ENCODE results near the gene LSAMP. TPM values are rescaled to one million over a fixed set of nuclear protein-coding genes. Genes with fewer than 3 reads are reported as not detected.
"Not testable (repeated sequence)": the region's sequence is repeated elsewhere in the genome, so short reads cannot be mapped to it uniquely, and the experiment has no call there.

The LSAMP gene
- total RNA-seq, 2 donors from 2014 or later: 1.1 to 5.9 TPM

DNA sequence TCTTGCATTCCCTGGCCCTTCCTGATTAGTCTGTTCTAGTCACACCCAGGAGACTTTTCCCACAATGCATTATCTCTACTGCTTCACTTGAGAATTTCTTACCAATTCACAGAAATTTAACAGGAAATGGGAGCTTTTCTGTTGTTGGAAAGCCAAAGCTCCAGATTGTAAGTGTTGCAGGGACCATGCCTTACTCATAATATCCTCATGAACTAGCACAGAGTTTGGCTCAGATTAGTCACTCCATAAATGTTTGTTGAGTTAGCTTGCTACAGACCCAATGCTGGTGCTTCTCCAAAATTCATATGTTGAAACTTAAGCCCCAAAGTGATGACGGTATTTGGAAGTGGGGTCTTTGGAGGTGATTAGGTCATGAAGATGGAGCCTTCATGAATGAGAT is 589.4 kb downstream of the LSAMP start:
- Histone ChIP-seq H3K4me3 (no peak overlapping the region), H3K4me1 (no peaks in the 10 kb centered on the region), H3K9ac (ENCODE audit: low read depth in 2 of 2, low read length in 2 of 2) (no peak overlapping the region), H3K27me3 (no peaks in the 10 kb centered on the region), H3K27ac (no peak overlapping the region), H3K9me3 (no peaks in the 10 kb centered on the region), H3K36me3 (no peaks in the 10 kb centered on the region)
- intact Hi-C loops (cut with DNase I): no loop called here
- no peak for TF ChIP-seq CTCF (IDR thresholded peaks at IDR 0.05)
- no peak for DNase-seq

GRCh38 chr3:115853104-115853503 is 592.2 kb downstream of the LSAMP start:
- Histone ChIP-seq H3K4me1 (no peaks in the 10 kb centered on the region), H3K27ac (no peak overlapping the region), H3K9me3 (no peaks in the 10 kb centered on the region), H3K9ac (ENCODE audit: low read depth in 2 of 2, low read length in 2 of 2) (no peak overlapping the region), H3K36me3 (no peaks in the 10 kb centered on the region), H3K27me3 (no peaks in the 10 kb centered on the region), H3K4me3 (no peak overlapping the region)
- no peak for TF ChIP-seq CTCF (IDR thresholded peaks at IDR 0.05)
- intact Hi-C loops (cut with DNase I): no loop called here
- DNase-seq: no peak

GRCh38 chr3:115852278-115852677 is 593.0 kb downstream of the LSAMP start:
- no peaks in the 10 kb centered on the region for H3K27me3 ChIP-seq
- no peaks in the 10 kb centered on the region for H3K36me3 ChIP-seq
- H3K9me3 ChIP-seq: no peaks in the 10 kb centered on the region
- no peak overlapping the region for H3K4me3 ChIP-seq
- no peak for DNase-seq
- no peak for TF ChIP-seq CTCF (IDR thresholded peaks at IDR 0.05)
- H3K4me1 ChIP-seq: no peaks in the 10 kb centered on the region
- no peak overlapping the region for H3K9ac ChIP-seq (ENCODE audit: low read depth in 2 of 2, low read length in 2 of 2)
- intact Hi-C loops (cut with DNase I): no loop called here
- no peak overlapping the region for H3K27ac ChIP-seq

GRCh38 chr3:115851571-115851970 is 593.7 kb downstream of the LSAMP start:
- no peak overlapping the region for H3K4me3 ChIP-seq
- H3K9me3 ChIP-seq: no peaks in the 10 kb centered on the region
- no peaks in the 10 kb centered on the region for H3K36me3 ChIP-seq
- H3K27me3 ChIP-seq: no peaks in the 10 kb centered on the region
- DNase-seq: no peak
- intact Hi-C loops (cut with DNase I): no loop called here
- H3K27ac ChIP-seq: no peak overlapping the region
- H3K9ac ChIP-seq (ENCODE audit: low read depth in 2 of 2, low read length in 2 of 2): no peak overlapping the region
- no peak for TF ChIP-seq CTCF (IDR thresholded peaks at IDR 0.05)
- no peaks in the 10 kb centered on the region for H3K4me1 ChIP-seq

DNA sequence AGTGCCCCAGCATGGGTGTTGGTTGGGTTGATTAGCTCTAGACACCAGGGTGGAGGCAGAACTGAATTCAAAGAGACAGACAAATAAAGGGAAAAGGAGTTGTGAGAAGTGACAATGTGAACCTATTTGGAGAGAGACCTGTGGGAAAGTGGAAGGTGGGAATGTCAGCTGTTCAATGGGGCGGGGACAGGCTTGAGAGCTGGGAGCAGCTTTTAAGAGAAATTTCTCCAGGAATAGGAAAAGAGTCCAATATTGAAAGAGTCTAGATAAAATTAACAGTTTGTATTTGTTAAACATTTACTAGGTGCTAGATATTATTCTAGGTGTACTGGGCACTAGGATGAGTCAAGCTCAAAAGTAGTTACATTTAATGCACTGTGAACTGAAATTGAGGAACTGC is 596.6 kb downstream of the LSAMP start:
- H3K27me3 ChIP-seq: no peaks in the 10 kb centered on the region
- no peaks in the 10 kb centered on the region for H3K4me1 ChIP-seq
- H3K9ac ChIP-seq (ENCODE audit: low read depth in 2 of 2, low read length in 2 of 2): no peak overlapping the region
- no peak for TF ChIP-seq CTCF (IDR thresholded peaks at IDR 0.05)
- DNase-seq: no peak
- no peak overlapping the region for H3K27ac ChIP-seq
- no peak overlapping the region for H3K4me3 ChIP-seq
- intact Hi-C loops (cut with DNase I): no loop called here
- H3K9me3 ChIP-seq: no peaks in the 10 kb centered on the region
- no peaks in the 10 kb centered on the region for H3K36me3 ChIP-seq

DNA sequence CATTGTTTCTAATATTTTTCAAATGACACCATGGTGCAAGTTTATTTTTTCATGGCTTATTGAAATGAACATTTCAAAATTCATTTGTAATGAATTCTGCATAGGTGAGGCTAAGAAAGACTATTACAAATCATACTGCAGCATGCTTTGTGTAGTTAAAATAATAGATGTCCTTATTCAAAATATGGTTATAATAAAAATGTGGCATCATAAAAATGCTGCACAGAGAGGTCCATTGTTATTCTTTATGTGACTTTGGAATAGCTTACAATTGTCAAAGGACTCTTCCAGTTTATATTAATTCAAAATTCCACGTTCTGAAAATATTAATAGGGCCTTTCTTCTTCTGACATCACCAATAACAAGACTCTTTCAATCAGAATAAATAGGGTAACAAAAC is 599.3 kb downstream of the LSAMP start:
- Histone ChIP-seq H3K27me3 (no peaks in the 10 kb centered on the region), H3K4me3 (no peak overlapping the region), H3K36me3 (no peaks in the 10 kb centered on the region), H3K4me1 (no peaks in the 10 kb centered on the region), H3K9me3 (no peaks in the 10 kb centered on the region), H3K27ac (no peak overlapping the region), H3K9ac (ENCODE audit: low read depth in 2 of 2, low read length in 2 of 2) (no peak overlapping the region)
- TF ChIP-seq CTCF (IDR thresholded peaks at IDR 0.05): no peak
- intact Hi-C loops (cut with DNase I): no loop called here
- DNase-seq: no peak

- H3K9ac ChIP-seq (ENCODE audit: low read depth in 2 of 2, low read length in 2 of 2); H3K27me3 ChIP-seq; H3K4me3 ChIP-seq; H3K36me3 ChIP-seq; H3K4me1 ChIP-seq; H3K27ac ChIP-seq; DNase-seq; H3K9me3 ChIP-seq; intact Hi-C loops (cut with DNase I): not testable (repeated sequence)
Observed at GRCh38 chr3:115844729-115845128, 600.6 kb downstream of the LSAMP start.

Data from colonic mucosa (tissue), 4 donors.